GM19193 (cell line): ENCODE results near the gene MTA1.

Source experiments
- POLR2A ChIP-seq: IDR thresholded peaks from 4 replicates; pipeline ENCODE4 v1.6.1; 2011; ENCODE audit not compliant: insufficient read depth, insufficient read length; ENCODE audit errors: extremely low read depth

The MTA1 gene

DNA sequence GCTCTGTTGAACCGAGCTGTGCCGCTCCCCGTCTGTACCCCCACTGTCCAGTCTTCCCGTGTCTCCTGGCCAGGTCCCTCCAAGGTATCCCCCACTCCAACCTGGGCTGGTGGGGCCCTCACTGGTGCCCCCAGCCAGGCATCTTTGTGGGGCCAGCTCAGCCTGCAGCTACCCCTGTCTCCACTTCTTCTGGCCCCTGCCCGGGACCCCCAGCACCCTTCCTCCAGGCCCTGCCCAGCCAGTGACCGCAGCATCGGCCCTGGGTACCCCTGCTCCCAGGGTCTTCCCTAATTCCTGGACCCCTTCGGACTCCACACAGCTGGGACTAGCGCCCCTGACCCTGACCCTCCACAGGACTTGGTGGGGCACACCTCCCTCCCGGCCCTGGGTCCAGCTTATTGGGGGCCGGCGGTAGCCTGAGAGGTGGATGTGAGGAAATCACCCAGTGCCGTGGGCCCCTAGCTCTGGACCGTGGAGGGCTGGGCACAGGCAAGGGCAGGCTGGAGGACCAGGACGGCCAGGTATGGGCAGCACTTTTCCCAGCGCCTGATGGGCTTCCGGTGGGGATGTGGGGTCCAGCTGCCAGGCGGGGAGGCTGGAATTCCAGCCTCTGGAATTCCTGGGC is 63.0 kb downstream of the MTA1 start:
- no peak for TF ChIP-seq POLR2A

DNA sequence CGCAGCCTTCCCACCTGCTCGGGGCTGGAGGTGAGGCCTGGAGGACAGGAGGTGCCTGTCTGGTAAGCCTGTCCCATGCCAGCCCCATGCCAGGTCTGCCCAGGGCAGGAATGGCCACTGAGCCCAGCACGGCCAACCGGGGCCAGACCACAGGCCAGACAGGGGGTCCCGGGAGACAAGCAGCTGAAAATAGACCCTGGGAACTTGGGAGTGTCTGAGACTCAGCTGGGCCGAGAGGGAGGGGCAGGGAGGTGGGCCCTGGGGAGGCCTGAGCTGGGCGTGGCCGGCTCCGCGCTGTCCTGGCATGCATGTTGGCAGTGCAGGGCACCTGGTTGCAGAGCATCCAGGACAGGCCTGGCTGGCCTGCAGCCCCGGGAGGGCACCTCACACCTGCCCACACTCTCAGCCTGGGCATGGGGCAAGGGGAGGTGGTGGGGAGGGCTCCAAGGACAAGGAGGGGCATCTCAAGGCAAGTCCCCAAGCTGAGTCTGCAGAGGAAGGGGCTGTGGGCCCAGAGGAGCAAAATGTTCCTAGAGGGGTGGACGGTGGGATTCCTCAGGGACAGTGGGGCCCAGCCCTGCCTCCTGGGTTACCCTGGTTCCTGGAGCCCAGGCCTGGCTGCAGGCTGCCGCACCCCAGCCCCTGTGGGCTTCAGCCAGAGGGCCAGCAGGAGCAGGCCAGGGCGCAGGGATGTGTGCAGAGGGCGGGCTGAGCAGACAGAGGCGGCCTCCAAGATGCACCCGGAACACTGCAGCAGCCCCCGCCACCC is 63.9 kb downstream of the MTA1 start:
- TF ChIP-seq POLR2A: no peak

DNA sequence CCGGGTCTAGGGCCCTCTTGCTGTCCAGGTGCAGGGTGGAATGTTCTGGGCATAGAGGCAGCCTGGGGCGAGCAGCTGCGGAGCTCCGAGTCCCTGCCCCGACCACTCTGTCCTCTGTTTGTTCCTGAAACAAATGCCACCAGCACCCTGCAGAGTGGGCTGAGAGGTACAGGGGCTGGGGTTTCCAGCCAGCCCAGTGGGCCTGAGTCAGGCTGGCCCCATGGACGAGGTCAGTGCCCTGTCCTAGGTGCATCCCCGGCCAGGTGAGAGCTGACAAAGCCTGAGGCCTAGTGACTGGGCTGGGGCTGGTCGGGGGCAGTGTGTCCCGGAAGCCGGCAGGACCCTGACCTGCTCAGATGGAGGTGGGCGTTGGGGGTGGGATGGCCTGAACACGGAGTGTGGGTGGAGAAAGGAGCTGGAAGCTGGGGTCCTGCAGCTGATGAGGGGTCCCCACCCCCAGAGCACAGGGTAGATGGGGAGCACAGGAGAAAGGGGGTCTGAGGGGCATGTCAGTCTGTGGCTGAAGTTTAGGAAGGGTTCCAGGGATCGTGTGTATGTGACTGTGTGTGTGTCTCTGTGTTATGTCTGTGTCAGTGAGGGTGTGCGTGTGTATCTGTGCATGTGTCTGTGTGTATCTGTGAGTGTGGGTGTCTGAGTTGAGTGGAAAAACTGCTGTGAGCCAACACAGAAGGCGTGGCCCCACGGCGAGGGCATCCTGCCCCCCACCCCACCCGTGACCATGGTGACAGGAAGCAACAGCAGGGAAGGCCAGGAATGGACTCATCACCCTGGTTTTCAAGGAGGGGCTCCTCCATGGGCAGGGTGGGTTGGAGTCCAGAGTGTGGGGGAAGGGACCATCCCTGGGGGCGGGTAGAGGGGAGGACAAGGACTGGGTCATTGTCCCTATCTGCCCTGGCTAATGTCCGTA is 64.7 kb downstream of the MTA1 start:
- TF ChIP-seq POLR2A: no peak

DNA sequence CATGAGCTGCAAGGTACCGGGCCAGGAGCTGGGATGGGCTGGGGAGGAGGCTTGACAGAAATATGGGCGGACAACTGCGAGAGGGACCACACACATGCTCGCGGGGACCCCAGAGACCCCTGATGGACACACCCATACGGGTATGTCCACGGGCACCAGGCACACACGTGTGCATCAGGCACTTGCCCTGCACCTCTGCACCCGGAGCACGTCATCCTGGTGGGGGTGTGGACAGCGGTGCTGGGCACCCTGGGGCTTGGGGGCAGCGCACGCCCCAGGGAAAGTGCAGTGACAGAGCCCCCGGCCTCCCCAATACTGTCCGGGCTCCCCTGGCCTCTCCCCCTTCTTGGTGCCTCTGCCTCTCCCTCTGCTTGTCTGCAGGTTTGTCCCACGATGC is 65.4 kb downstream of the MTA1 start:
- TF ChIP-seq POLR2A: no peak

DNA sequence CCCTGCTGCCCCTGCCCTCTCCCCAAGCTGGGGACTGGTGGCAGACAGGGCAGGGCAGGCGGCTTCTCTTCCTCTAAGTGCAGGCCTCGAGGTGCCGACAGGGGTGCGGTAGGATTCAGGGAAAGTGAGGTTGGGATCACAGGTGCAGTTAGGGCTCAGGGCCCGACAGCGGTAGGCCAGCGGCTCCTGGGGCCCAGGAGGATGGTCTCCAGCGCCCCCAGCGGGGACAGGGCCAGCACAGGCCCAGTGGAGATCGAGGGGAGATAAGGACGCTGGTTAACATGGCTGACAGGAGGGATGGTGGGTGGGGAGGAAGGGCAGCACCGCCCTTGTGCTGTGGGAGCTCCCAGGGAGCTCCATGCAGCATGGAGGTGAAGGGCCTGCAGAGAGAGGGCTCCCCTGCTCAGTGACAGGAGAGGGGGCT is 66.1 kb downstream of the MTA1 start:
- TF ChIP-seq POLR2A: no peak

DNA sequence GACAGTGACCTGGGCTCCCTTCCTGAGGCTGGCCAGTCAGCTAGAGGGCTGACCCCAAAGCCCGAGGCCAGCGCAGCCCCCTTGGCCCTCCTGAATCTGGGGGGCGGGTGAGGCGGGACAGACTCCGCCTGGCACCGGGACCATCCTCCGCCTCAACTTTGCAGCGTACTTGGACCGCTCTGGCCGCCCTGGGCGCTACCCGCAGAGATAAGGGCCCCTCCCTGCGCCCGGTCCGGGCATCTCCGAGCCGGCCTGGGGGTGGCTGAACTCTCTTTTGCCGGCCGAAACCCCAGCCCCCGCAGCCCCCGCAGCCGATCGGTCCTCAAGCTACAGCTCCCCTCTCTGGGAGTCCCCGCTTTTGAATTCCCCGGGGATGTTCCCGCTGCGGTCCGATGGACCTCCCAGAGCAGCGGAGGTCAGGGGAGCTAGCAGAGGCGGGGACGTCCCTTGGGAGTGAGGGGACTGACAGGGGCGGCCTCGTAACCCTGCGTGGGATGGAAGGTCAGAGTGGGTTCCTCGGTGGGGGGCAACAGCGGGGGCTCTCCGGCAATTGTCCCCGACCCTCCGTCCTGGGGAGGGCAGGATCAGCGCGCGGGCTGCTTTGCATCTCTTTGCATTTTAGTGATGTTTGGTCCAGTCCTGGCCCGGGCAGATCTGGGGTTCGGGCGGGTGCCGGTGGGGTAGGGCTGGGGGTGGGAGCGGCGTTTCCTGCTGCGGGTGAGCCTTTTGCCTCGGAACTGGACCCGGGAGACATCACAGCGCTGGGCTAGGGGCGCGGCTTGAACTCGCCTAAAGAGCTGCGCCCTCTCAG is 66.7 kb downstream of the MTA1 start, which contains the start of gene CRIP1:
CRIP1 (plus strand) TSS at position 724 of the 811 bp plus-strand sequence. CDS start 374 bp downstream, outside the sequence.
- TF ChIP-seq POLR2A: no peak

DNA sequence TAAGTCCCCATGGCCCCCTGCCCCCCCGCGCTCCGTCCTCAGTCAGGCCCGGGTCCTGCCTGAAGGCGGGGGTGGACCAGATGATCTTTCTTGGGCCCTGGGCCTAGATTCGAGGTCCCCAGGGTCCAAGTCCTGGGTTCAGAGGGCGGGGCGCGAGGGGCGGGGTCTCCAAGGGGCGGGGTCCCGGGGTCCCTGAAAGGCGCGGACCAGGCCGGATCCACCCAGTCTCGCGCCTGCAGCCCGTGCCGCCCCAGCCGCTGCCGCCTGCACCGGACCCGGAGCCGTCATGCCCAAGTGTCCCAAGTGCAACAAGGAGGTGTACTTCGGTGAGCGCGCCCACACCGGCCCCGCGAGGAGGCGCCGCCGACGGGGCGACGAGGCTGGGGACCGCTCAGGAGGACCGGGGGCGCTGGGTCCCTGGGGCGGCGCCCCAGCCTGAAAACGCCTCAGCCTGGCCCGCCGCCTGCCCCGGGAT is 67.4 kb downstream of the MTA1 start:
- peak; percentile 62 for TF ChIP-seq POLR2A

DNA sequence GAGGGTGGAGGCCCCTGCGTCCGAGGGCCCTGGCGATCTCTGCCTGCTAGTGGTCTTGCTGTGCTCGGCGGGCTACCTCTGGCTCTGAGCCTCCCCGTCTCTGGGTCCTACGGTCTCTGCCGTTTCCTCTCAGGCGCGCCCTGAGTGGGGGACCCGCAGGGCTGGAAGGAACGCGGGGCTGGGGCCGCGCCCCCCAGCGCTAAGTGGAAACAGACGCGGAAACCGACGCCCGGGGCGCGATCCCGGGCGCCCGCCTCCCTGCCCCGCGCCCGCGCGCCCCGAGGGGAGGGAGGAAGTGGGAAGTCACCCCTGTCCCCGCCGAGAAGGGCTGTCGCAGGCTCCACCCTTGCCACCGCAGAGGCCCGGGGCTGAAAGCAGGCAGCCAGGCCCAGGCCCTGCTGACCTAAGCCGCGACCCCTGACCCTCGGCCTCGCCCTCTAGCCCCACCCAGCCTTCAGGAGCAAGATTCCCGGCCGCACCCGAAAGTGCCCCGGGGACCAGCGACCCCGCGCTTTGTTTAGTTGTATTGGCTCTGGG is 67.9 kb downstream of the MTA1 start:
- no peak for TF ChIP-seq POLR2A

DNA sequence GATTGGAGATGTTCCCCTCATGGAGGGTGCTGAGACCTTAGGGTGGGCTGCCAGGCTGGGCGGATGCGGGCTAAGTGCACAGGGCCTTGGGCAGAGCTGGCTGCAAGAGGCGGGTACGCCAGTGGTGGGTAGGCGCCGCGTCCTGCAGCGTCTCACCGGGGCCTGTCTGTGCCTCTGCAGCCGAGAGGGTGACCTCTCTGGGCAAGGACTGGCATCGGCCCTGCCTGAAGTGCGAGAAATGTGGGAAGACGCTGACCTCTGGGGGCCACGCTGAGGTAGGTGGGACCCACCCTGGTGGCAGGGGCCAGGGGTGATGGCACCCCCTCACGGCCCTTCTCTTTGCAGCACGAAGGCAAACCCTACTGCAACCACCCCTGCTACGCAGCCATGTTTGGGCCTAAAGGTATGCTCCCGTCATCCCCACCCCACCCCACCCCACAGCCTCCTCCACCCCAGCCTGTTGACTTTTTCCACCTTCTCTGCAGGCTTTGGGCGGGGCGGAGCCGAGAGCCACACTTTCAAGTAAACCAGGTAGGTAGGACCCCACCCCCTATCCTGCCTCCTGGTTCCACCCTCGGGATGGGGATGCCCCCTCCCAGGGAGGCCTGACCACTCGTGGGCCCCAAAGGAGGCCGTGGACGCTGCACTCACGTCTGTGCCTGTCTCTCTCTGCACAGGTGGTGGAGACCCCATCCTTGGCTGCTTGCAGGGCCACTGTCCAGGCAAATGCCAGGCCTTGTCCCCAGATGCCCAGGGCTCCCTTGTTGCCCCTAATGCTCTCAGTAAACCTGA is 68.6 kb downstream of the MTA1 start:
- no peak for TF ChIP-seq POLR2A

DNA sequence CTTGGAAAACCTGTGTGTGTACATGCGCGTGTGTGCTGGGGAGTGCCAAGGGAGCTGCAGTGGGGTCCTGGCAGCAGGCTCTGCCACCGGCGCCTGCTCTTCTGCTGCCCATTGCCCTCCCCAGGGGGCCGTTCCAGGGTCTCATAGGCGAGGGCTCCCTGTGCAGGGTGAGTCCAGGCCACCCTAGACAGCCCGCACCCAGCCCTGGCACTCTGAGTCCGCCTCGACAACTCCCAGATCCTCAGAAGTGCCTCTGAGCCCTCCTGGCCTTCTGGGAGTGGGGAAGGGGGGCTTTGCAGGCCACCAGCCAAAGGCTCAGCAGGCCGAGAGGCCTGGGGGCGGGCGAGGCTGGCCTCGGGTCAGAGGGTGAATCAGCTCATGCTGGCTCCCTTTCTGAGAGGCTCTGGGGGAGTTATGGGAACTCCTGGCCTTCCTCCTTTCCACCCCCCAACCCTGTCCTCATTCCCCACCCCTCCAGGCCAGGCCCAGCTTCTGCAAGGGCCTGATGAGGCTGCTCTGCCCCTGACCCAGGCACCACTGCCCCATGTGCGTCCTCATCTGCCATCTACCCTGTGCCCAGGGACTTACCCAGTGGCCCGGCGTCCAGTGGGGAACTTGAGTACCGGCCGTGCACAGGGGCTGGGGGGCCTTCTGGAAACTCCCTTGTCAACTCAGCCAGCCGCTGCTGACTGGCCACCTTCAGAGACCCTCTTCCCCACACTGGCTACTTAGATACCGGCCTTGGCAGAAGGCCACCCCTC is 69.3 kb downstream of the MTA1 start:
- TF ChIP-seq POLR2A: no peak

DNA sequence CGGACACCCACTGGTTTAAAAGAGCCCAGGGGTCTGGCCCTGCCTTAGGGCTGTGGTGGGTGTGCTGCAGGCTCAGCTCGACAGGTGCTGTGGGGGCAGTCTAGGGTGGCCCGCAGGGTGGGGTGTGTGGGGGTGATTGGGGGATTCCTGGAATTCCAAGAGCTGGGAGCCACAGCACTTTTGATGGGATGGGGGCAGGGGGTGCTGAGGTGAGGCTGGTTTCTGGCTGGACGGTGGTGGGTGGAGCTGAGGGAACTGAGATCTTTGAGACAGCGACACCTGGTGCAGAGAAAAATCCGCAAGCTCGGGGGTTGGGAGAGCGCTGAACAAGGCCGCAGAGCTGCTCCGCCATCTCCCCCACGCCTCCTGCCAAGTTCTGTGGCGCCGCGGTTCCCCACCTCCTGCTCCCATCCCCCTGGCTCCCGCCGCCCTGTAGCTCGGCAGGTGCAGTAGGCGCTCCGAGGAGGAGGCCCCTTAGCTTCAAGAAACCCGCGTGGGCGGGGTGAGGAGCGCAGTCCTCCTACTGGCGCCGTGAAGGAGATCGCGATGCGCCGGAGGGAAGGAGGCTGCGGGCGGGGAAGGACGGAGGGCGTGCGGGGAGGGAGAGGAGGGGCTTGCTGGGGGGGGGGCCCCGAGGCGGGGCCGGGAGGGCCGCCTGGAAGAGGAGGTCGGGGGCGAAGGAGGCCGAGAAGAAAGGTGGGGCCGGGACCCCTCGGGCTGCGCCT is 70.1 kb downstream of the MTA1 start:
- TF ChIP-seq POLR2A: peak; percentile 30

DNA sequence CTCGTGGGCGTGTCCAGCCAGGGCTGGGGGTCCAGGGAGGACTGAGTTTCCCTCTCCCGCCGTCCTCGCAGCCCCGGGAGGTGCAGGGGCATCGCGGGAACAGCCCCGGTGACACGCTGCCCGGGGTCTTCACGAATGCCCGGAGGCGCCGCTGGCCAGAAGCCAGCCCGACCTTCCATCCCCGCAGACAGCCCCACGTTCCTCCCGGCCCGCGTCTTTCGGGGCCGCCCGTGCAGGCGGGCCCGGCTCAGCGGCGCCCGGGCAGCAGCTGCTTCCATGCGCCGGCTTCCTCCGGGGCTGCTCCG is 70.6 kb downstream of the MTA1 start:
- TF ChIP-seq POLR2A: no peak
